Heart right ventricle (tissue), 16 donors: ENCODE measurements around the gene PTPRD. TPM values are rescaled to one million over a fixed set of nuclear protein-coding genes. Genes with fewer than 3 reads are reported as not detected.

ENCODE experiments used
- ATAC-seq, 8 donors: fragments of 200-7000 bp; cut with Tn5 transposase; one replicate each; pipeline ENCODE4 v1.9.1; 2020; ENCODE audit warnings: mild to moderate bottlenecking in 8 of 8, moderate library complexity in 8 of 8, moderate number of reproducible peaks in 1 of 8
- DNase-seq, 2 donors: peaks; one replicate each; pipeline ENCODE4 v3.0.0-alpha.2; 2020
- H3K27ac ChIP-seq, 10 donors: fragments of 200-600 bp; sonication (generic) in 2 of 10; one replicate each; pipeline versions ENCODE4 v1.5.0 to v1.8.0; 2020 to 2022; ENCODE audit warnings: mild to moderate bottlenecking in 3 of 10
- H3K27me3 ChIP-seq, 7 donors: fragments of 200-600 bp; one replicate each; pipeline ENCODE4 v1.8.0; 2021 to 2022; ENCODE audit warnings: mild to moderate bottlenecking in 2 of 7
- H3K36me3 ChIP-seq, 9 donors: fragments of 200-600 bp; sonication (generic) in 1 of 9; one replicate each; pipeline versions ENCODE4 v1.5.0 to v1.8.0; 2020 to 2022; ENCODE audit warnings: mild to moderate bottlenecking in 2 of 9
- H3K4me1 ChIP-seq, 9 donors: fragments of 200-600 bp; sonication (generic) in 1 of 9; one replicate each; pipeline versions ENCODE4 v1.5.0 to v1.8.0; 2020 to 2022; ENCODE audit warnings: mild to moderate bottlenecking in 4 of 9
- H3K4me3 ChIP-seq, 10 donors: fragments of 200-600 bp; sonication (generic) in 2 of 10; one replicate each; pipeline versions ENCODE4 v1.5.0 to v1.8.0; 2020 to 2022; ENCODE audit warnings: mild to moderate bottlenecking in 7 of 10, moderate library complexity in 2 of 10
- H3K9me3 ChIP-seq, 11 donors: fragments of 200-600 bp in 10 of 11; sonication (generic) in 2 of 11; one replicate each; pipeline versions ENCODE4 v1.5.0 to v1.8.0; 2013 to 2022; ENCODE audit warnings: mild to moderate bottlenecking in 2 of 11, control low read depth in 1 of 11, moderate library complexity in 1 of 11
- WGBS, 2 donors: extraction: QIAGEN DNeasy Blood & Tissue Kit; methylation state at CpG; one replicate each; pipeline ENCODE4 v1.1.7; 2013; ENCODE audit warnings: inconsistent platforms in 1 of 2; 5-methylcytosine and 5-hydroxymethylcytosine counted together
- intact Hi-C, 10 donors: fragments of 100-400 bp; cut with DNase I; formaldehyde crosslinking; loops; one replicate each; pipeline versions ENCODE4 v1.11.1 to v1.14.2; 2022
- polyA plus RNA-seq, 2 donors: library from polyadenylated mRNA; stranded (reverse); fragments of 200-250 nt; gene quantifications; one replicate each; pipeline ENCODE4 v1.2.3, GENCODE V29; 2013
- total RNA-seq, 10 donors: library from RNA; stranded (reverse); fragmentation: NEBNext Ultra II Directional in 3 of 10; extraction: Animal tissue kit (Norgen Biotek cat#: 25700) in 3 of 10; gene quantifications; one replicate each; pipeline versions ENCODE4 v1.2.1 to v1.2.4, GENCODE V29; 2021 to 2023
- TF ChIP-seq, protein P1 (sequence below), 9 donors: fragments of 200-600 bp; sonication (generic) in 2 of 9; IDR thresholded peaks; one replicate each; pipeline versions ENCODE4 v1.5.0 to v1.8.0; 2021 to 2022; ENCODE audit warnings: antibody characterized with exemption in 9 of 9, mild to moderate bottlenecking in 5 of 9, moderate library complexity in 1 of 9
- donor health status: Arrhythmogenic right ventricular cardiomyopathy.
- donor health status: ischemic (EF 13 %, LVEDD 7.1; RV severe dilation, severe dysfunction).
- donor health status: healthy with polysubstance abuse.
- donor health status: DM: no; HTN: yes; CAD: no.
- donor health status: DM: no; HTN: no; CAD: no.
- donor health status: ischemic (EF 25% LVEDD 6.9; RV normal size, moderate dysfunction).
- donor health status: ischemic (EF 25% LVEDD 5.7; RV mildly dilated, moderate dysfunction).
- donor health status: healthy.
- donor health status: DM: yes; HTN: yes; CAD: no.
- donor health status: Ischemic cardiomyopathy.
- donor health status: ischemic (EF 35%, LVEDD 5.7; RV mildly dilated, moderate dysfunction).
- donor health status: nonischemic (EF 11% LVEDD 7.7; RV severe dilation, severe dysfunction).
- donor health status: DM: yes; HTN: yes; CAD: no.
- donor health status: PGD.
- donor health status: ischemic (EF 29% LVEDD 5.4; RV normal size, mild dysfunction).
- donor health status: nonischemic (EF 23%, LVEDD 6.1; RV moderate dilation, normal function).

The PTPRD gene
- total and polyA plus RNA-seq, 12 donors = 1.4 to 25.2 (median 13.0) TPM

- WGBS, 2 donors = 73 to 87% methylated on average over 3 of the region's 3 CpGs
- H3K4me3 ChIP-seq = no peak overlapping the region
- H3K9me3 ChIP-seq = no peaks in the 10 kb centered on the region
- no peaks in the 10 kb centered on the region for H3K36me3 ChIP-seq
- TF ChIP-seq, protein P1, sequence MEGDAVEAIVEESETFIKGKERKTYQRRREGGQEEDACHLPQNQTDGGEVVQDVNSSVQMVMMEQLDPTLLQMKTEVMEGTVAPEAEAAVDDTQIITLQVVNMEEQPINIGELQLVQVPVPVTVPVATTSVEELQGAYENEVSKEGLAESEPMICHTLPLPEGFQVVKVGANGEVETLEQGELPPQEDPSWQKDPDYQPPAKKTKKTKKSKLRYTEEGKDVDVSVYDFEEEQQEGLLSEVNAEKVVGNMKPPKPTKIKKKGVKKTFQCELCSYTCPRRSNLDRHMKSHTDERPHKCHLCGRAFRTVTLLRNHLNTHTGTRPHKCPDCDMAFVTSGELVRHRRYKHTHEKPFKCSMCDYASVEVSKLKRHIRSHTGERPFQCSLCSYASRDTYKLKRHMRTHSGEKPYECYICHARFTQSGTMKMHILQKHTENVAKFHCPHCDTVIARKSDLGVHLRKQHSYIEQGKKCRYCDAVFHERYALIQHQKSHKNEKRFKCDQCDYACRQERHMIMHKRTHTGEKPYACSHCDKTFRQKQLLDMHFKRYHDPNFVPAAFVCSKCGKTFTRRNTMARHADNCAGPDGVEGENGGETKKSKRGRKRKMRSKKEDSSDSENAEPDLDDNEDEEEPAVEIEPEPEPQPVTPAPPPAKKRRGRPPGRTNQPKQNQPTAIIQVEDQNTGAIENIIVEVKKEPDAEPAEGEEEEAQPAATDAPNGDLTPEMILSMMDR (IDR thresholded peaks at IDR 0.05) = no peak
- no peaks in the 10 kb centered on the region for H3K27me3 ChIP-seq
- ATAC-seq = no peak
- DNase-seq = no peak
- intact Hi-C loops = no loop called here
- H3K4me1 ChIP-seq = peaks cover 0 to 3% (median 0%) of the 10 kb centered on the region in 9 donors
- H3K27ac ChIP-seq = no peak overlapping the region
These were observed 1832.4 kb downstream of the PTPRD start for GRCh38 chr9:8780386-8780785.

- Histone ChIP-seq H3K27me3 (no peaks in the 10 kb centered on the region), H3K4me1 (no peaks in the 10 kb centered on the region), H3K4me3 (no peak overlapping the region), H3K9me3 (no peaks in the 10 kb centered on the region), H3K36me3 (no peaks in the 10 kb centered on the region), H3K27ac (no peak overlapping the region)
- TF ChIP-seq, protein P1 (IDR thresholded peaks at IDR 0.05) = no peak
- WGBS, 2 donors = 72 to 76% methylated on average over 4 of the region's 4 CpGs
- DNase-seq (no peak), ATAC-seq (no peak)
- intact Hi-C loops = no loop called here
These were observed 1833.3 kb downstream of the PTPRD start for GRCh38 chr9:8779478-8779877.

- Histone ChIP-seq H3K4me1 (no peaks in the 10 kb centered on the region), H3K27ac (no peak overlapping the region), H3K27me3 (no peaks in the 10 kb centered on the region), H3K36me3 (no peaks in the 10 kb centered on the region), H3K9me3 (no peaks in the 10 kb centered on the region), H3K4me3 (peak overlapping the region in 2 of 10 donors; percentile 19 to 22)
- 74 to 75% methylated on average over 6 of the region's 6 CpGs for WGBS, 2 donors
- intact Hi-C loops = no loop called here
- TF ChIP-seq, protein P1 (IDR thresholded peaks at IDR 0.05) = no peak
- no peak for DNase-seq
- peak in 1 of 8 donors; percentile 35 for ATAC-seq
These were observed 1834.4 kb downstream of the PTPRD start for GRCh38 chr9:8778356-8778755.

DNA sequence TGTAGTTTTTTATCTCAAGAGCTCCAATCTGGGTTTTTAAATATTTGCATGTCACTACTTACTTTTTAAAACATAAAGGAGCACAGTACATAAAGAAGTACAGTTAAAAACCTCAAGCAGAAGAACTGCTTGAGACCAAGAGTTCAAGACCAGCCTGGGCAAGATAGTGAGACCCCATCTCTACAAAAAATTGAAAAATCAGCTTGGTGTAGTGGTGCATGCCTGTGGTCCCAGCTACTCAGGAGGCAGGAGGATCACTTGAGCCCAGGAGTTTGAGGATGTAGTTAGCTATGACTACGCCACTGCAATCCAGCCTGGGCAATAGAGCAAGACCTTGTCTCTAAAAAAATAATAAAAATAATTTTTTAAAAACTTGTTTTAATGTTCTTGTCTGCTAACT lies 1840.5 kb downstream of the PTPRD start:
- TF ChIP-seq, protein P1 (IDR thresholded peaks at IDR 0.05) = no peak
- WGBS, 2 donors = 84 to 98% methylated on average over 1 of the region's 1 CpG
- no peaks in the 10 kb centered on the region for H3K27me3 ChIP-seq
- H3K4me1 ChIP-seq = no peaks in the 10 kb centered on the region
- H3K36me3 ChIP-seq = no peaks in the 10 kb centered on the region
- intact Hi-C loops = no loop called here
- no peak overlapping the region for H3K4me3 ChIP-seq
- H3K27ac ChIP-seq = no peak overlapping the region
- DNase-seq (no peak), ATAC-seq (no peak)
- no peaks in the 10 kb centered on the region for H3K9me3 ChIP-seq
